Measurements from ENCODE around the gene HTR1E.
A peak's percentile ranks its signal among the peaks of the same experiment; 100 is the strongest.
"Not testable (repeated sequence)": the region's sequence is repeated elsewhere in the genome, so short reads cannot be mapped to it uniquely, and the experiment has no call there.

The HTR1E gene

DNA sequence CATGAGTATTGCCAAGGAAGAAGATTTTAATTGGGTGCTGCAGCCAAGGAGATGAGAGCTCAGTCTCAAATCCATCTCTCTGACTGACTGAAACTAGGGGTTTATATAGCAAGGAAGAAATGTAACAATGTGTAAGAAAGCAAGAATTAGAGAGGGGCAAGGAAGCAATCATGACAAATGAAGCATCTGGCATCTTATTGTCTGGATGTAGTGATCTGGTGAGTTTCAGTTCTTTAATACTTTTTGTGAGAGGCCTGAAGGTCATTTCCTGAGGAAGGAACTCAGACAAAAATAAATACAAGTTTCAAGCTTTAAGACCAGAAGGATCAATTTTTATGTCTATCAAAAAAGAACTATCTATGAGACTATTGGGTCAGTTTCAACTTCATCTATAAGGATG, 64.2 kb downstream of the HTR1E start:
- no peak for DNase-seq

GRCh38 chr6:87002391-87002790, 65.1 kb downstream of the HTR1E start:
- not testable (repeated sequence) for DNase-seq

DNA sequence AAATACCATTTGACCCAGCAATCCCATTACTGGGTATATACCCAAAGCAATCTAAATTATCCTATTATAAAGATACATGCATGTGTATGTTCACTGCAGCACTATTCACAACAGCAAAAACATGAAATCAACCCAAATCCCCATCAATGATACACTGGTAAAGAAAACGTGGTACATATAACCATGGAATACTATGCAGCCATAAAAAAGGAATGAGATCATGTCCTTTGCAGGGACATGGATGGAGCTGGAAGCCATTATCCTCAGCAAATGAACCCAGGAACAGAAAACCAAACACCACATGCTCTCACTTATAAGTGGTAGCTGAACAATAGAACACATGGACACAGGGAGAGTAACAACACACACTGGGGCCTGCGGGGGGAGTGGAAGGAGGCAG, 69.2 kb downstream of the HTR1E start:
- DNase-seq, result not testable (repeated sequence)

- not testable (repeated sequence) for DNase-seq
These were observed 72.3 kb downstream of the HTR1E start for GRCh38 chr6:87009581-87009980.

DNA sequence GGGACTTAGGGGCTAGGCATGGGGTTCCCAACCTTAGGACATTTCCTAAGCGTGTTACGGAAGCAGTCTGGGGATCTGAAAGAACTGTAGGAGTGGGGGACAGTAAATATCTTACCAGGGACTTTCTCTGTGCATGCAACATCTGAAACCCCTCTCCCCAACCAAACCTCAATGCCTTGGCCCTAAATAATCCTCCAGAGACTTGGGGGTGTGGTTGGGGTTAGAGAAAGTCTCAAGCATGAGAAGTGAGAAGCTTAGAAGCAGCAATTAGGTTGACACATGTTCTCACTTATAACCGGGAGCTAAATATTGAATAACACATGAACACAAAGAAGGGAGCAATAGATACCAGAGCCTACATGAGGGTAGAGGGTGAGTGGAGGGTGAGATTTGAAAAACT, 74.7 kb downstream of the HTR1E start:
- no peak for DNase-seq

GRCh38 chr6:87012743-87013142, 75.4 kb downstream of the HTR1E start:
- no peak for DNase-seq

DNA sequence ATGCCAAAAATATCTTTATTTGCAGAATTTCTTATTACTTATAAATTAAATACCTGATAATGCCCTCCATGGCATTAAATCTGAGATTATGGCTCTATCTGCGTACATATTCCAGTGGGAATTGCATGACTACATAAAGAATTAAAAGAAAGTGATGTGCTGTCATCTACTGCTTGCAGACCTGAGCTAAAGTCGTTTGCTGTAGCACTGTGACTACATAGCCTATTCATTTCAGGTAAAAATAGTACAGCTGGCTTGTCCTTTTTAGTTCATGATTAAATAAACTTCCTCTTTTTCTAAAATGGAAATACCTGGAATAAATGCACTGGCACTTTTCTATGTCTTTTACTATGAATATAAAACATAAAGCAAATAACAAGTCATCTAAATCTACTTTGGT, 79.4 kb downstream of the HTR1E start:
- DNase-seq, result no peak

GRCh38 chr6:87027021-87027420, 89.7 kb downstream of the HTR1E start:
- DNase-seq, result no peak

DNA sequence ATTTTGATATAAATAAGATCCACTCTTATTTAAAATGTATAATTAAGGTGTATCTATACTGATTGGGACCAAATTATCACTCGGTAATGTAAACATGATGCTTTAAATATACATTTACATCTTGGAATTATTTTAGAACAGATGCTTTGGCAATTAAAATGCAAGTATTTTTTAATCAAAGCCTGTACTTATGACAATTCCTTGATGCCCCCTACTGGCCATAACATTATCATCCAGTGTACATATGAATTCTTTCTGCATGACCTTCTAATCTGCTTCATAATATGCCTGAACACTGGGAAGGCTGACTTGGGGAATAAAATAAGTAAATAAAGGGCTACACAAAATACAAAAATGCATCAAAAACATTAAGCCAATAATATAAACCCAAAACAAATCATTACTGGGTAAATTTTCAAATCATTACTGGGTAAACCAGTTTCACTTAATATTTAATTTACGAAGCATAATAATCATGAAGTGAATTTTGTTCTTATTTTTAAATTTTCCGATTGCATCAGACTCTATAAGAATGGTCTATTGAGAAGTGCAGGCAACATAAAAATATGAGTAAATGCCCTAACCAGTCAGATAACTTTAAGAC, 92.5 kb downstream of the HTR1E start:
- peak; percentile 10 to 74 (median 21) for DNase-seq

- DNase-seq, result no peak
These were observed 103.4 kb downstream of the HTR1E start for GRCh38 chr6:87040729-87041128.

GRCh38 chr6:87045521-87046075, 108.3 kb downstream of the HTR1E start:
- no peak for DNase-seq

- peak in 1 of 3 experiments; percentile 33 for DNase-seq
These were observed 112.5 kb downstream of the HTR1E start for GRCh38 chr6:87049779-87050178.

DNA sequence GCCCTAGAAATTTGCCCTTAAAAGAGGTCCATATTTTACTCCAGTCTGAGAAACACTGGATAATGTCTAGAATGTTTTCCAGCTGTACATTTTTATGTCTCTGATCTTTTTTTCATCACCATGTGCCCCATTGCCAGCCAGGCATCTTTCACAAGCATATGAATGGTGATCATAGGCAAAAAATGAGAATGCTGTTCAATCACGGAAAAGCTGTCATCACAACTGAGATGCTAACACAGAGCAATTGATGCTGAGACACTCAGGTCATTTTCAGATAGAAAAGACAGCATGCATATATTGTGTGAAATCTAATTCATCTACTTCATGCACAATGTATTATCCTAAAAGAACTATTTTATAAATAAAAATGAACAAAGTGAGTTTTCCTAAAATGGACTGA, 116.0 kb downstream of the HTR1E start:
- DNase-seq, result no peak

DNA sequence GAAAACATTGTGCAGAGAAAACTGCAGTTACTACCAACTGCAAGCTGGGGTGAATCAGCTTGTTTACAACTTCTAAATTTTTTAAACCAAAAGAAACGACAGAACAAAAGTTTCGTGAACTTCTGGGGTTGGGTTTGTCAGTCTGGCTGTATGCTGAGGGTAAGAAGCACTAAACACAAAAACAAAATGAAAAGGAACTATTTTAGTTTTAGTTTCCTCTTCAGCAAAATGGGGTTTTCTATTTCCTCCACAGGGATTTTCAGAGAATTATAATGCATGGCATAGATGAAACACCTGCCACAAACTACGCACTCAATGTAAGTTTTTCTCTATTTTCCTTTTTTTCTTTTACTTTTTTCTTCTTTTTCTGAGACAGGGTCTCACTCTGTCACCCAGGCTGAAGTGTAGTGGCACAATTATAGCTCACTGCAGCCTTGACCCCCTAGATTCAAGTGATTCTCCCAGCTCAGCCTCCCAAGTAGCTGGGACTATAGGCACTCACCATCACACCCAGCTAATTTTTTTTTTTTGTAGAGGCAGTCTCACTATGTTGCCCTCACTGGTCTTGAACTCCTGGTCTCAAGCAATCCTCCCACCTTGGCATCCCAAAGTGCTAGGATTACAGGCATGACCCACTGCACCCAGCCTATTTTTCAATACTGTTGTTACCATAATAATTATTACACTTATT, 117.0 kb downstream of the HTR1E start:
- no peak for DNase-seq

GRCh38 chr6:87059943-87060342, 122.6 kb downstream of the HTR1E start:
- no peak for DNase-seq

GRCh38 chr6:87065117-87065516, 127.8 kb downstream of the HTR1E start:
- no peak for DNase-seq

All from NCI-H1417 (cell line).